NB4 (cell line): Measurements from ENCODE around the gene NEK8.
"Not testable (repeated sequence)": the region's sequence is repeated elsewhere in the genome, so short reads cannot be mapped to it uniquely, and the experiment has no call there.

ENCODE experiments used
- DNase-seq: peaks from one replicate; pipeline ENCODE4 v3.0.0; 2010; ENCODE audit warnings: low read depth
- H3K4me3 ChIP-seq: one replicate; pipeline ENCODE4 v1.5.1; 2011; ENCODE audit warnings: mild to moderate bottlenecking, low read depth, low read length, moderate library complexity
- CTCF ChIP-seq: IDR thresholded peaks from one replicate; pipeline ENCODE4 v1.5.1; 2012; ENCODE audit warnings: low read depth, low read length
- MAX ChIP-seq: IDR thresholded peaks from 2 replicates; pipeline ENCODE4 v1.6.1; 2011; ENCODE audit warnings: low read depth, low read length
- MYC ChIP-seq: IDR thresholded peaks from 2 replicates; pipeline ENCODE4 v1.6.1; 2011; ENCODE audit warnings: low read depth, low read length
- POLR2A ChIP-seq: IDR thresholded peaks from 2 replicates; pipeline ENCODE4 v1.6.1; 2011; ENCODE audit warnings: mild to moderate bottlenecking; ENCODE audit not compliant: insufficient read length; ENCODE audit errors: extremely low read depth

NEK8 gene

GRCh38 chr17:28720247-28720996 is 8.2 kb upstream of the NEK8 start:
- peak overlapping the region; percentile 80 for H3K4me3 ChIP-seq
- TF ChIP-seq CTCF (no peak), POLR2A (no peak), MAX (no peak), MYC (no peak)
- DNase-seq = peak; percentile 63

- DNase-seq = not testable (repeated sequence)
- H3K4me3 ChIP-seq = peak overlapping the region; percentile 80
Observed at GRCh38 chr17:28720997-28721329, 7.6 kb upstream of the NEK8 start.

GRCh38 chr17:28722417-28723158 is 6.0 kb upstream of the NEK8 start:
- H3K4me3 ChIP-seq = peak overlapping the region; percentile 80
- no peak for DNase-seq
- TF ChIP-seq CTCF (no peak), MAX (no peak), POLR2A (no peak), MYC (no peak)

- DNase-seq = no peak
- TF ChIP-seq MYC (no peak), POLR2A (no peak), MAX (no peak), CTCF (no peak)
- peak overlapping the region; percentile 80 for H3K4me3 ChIP-seq
Observed at GRCh38 chr17:28723159-28723835, 5.3 kb upstream of the NEK8 start.

- not testable (repeated sequence) for DNase-seq
- H3K4me3 ChIP-seq = peak overlapping the region; percentile 75
Observed at GRCh38 chr17:28723836-28724499, 4.6 kb upstream of the NEK8 start.

- peak; percentile 26; the same call in 1 of the 2 replicates for TF ChIP-seq MYC
- no peak for TF ChIP-seq CTCF
- TF ChIP-seq POLR2A = no peak
- TF ChIP-seq MAX = no peak
- DNase-seq = peak; percentile 59
- peak overlapping the region; percentile 75 for H3K4me3 ChIP-seq
Observed at GRCh38 chr17:28724500-28725165, 4.0 kb upstream of the NEK8 start.
